Keratinocyte (primary cell): ENCODE results near the gene LRRTM1. TPM values are rescaled to one million over a fixed set of nuclear protein-coding genes. Genes with fewer than 3 reads are reported as not detected.

ENCODE experiments used
- DNase-seq: peaks from one replicate; pipeline ENCODE4 v3.0.0-alpha.2; 2011; ENCODE audit warnings: low read depth, missing footprints, low spot score
- FAIRE-seq: peaks from 2 replicates; lab custom pipeline; 2011; peaks lifted over from hg19 to GRCh38; lab: Jason Lieb, UNC
- H2AFZ ChIP-seq: 2 replicates; pipeline ENCODE4 v1.6.0; 2012; ENCODE audit warnings: low read length, control low read depth, inconsistent platforms; ENCODE audit not compliant: control insufficient read depth
- H3K27ac ChIP-seq: 2 replicates; pipeline ENCODE4 v1.5.1; 2011; ENCODE audit warnings: low read length; ENCODE audit not compliant: control insufficient read depth, insufficient read depth
- H3K27me3 ChIP-seq: 3 replicates; pipeline ENCODE4 v1.6.0; 2011; ENCODE audit warnings: low read length; ENCODE audit not compliant: control insufficient read depth, insufficient read depth; ENCODE audit errors: extremely low read depth
- H3K36me3 ChIP-seq, 2 experiments: 2 replicates in 1 of 2; 3 replicates in 1 of 2; pipeline ENCODE4 v1.5.1; 2011; ENCODE audit warnings: low read length in 2 of 2, mild to moderate bottlenecking in 1 of 2; ENCODE audit not compliant: control insufficient read depth in 2 of 2, insufficient read depth in 2 of 2; ENCODE audit errors: extremely low read depth in 1 of 2
- H3K4me1 ChIP-seq: 3 replicates; pipeline ENCODE4 v1.5.1; 2011; ENCODE audit warnings: low read length; ENCODE audit not compliant: control insufficient read depth, insufficient read depth; ENCODE audit errors: extremely low read depth
- H3K4me2 ChIP-seq: 3 replicates; pipeline ENCODE4 v1.6.0; 2011; ENCODE audit warnings: low read depth, low read length; ENCODE audit not compliant: control insufficient read depth, insufficient read depth; ENCODE audit errors: extremely low read depth
- H3K4me3 ChIP-seq, 3 experiments: fragments of 200-600 bp in 1 of 3; sonication (generic) in 1 of 3; 2 replicates in 2 of 3; 3 replicates in 1 of 3; pipeline ENCODE4 v1.5.1; 2011 to 2016; ENCODE audit warnings: low read length in 3 of 3, mild to moderate bottlenecking in 3 of 3, control low read depth in 2 of 3, inconsistent platforms in 1 of 3, low read depth in 1 of 3, mixed read lengths in 1 of 3, mixed run types in 1 of 3, moderate library complexity in 1 of 3; ENCODE audit not compliant: control insufficient read depth in 2 of 3, insufficient read depth in 2 of 3; ENCODE audit errors: extremely low read depth in 1 of 3
- H3K79me2 ChIP-seq: 2 replicates; pipeline ENCODE4 v1.6.0; 2012; ENCODE audit warnings: low read length; ENCODE audit not compliant: control insufficient read depth, insufficient read depth
- H3K9ac ChIP-seq: 3 replicates; pipeline ENCODE4 v1.6.0; 2011; ENCODE audit warnings: low read length; ENCODE audit not compliant: control insufficient read depth, insufficient read depth; ENCODE audit errors: extremely low read depth
- H3K9me1 ChIP-seq: 3 replicates; pipeline ENCODE4 v1.6.0; 2011; ENCODE audit warnings: low read length; ENCODE audit not compliant: control insufficient read depth, insufficient read depth; ENCODE audit errors: extremely low read depth
- H3K9me3 ChIP-seq: 2 replicates; pipeline ENCODE4 v1.5.1; 2012; ENCODE audit warnings: low read depth, low read length; ENCODE audit not compliant: control insufficient read depth
- H4K20me1 ChIP-seq: 3 replicates; pipeline ENCODE4 v1.6.0; 2011; ENCODE audit warnings: low read length; ENCODE audit not compliant: control insufficient read depth, insufficient read depth; ENCODE audit errors: extremely low read depth
- EZH2 ChIP-seq: IDR thresholded peaks from one replicate; pipeline ENCODE4 v1.6.1; 2012; ENCODE audit warnings: inconsistent platforms, mild to moderate bottlenecking, low read length, moderate library complexity
- dilution Hi-C: fragments of 300-500 bp; cut with MboI; formaldehyde crosslinking; loops from one replicate; pipeline ENCODE4 v1.7.0; 2020; ENCODE audit warnings: low sequenced_read_pairs; ENCODE audit not compliant: extremely low pct_ligation_motif_present
- polyA plus RNA-seq, 5 experiments: library from polyadenylated mRNA; depleted of rRNA in 3 of 5; stranded (reverse) in 3 of 5; stranded (forward) in 1 of 5; unstranded in 1 of 5; fragments of >200 nt; gene quantifications; 1 replicate in 1 of 5; 2 replicates in 3 of 5; 3 replicates in 1 of 5; pipeline versions ENCODE4 v1.2.1 to v1.2.3, GENCODE V29; 2011 to 2012; ENCODE audit warnings: missing spikeins in 2 of 5, low read depth in 1 of 5, low replicate concordance in 1 of 5
- TF ChIP-seq, protein P1 (sequence below), 3 experiments: IDR thresholded peaks in 1 of 3; conservative IDR thresholded peaks in 1 of 3; optimal IDR thresholded peaks in 1 of 3; 2 replicates in 2 of 3; 3 replicates in 1 of 3; pipeline versions ENCODE3 to v1.5.1; 2011; ENCODE audit warnings: low read length in 3 of 3, mild to moderate bottlenecking in 3 of 3, moderate library complexity in 2 of 3, control low read depth in 1 of 3, inconsistent platforms in 1 of 3; ENCODE audit not compliant: insufficient read depth in 2 of 3; ENCODE audit errors: extremely low read depth in 1 of 3

The LRRTM1 gene
- polyA plus RNA-seq, 1 donor (not counting 4 experiments of a cell fraction or from before 2014, with no cell fraction given) = not detected

DNA sequence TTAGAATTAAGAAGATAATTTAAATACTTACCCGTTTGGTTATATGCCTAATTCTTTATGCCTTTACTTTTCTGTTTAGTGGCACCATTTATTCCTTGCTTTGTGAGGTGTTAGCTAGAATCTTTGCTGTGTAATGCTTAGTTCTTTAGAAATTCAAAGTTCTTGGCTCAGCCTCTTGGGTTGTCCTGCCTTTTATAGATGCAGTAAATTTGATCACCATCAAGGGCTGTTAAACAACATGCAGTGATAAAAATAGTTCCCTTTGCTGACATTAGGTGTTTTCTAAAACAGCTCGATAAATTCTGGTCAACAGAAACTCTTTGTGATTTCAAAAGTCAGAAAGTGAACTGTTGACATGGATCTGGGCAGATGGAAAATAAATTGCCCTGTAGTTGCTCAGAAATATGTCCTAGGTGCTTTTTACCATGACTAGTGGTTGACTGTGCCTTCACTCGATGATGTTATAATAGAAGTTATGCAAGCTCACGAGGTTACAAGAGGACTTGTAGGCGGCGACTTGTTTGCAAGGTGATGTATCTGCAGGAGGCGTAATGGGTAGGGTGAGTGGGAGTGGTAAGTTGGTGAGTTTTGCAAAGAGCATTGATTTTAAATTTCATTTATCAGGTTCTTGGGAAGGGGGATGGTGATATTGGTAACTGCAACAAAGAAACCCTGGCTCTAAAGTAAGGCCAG lies 52.1 kb downstream of the LRRTM1 start:
- H3K4me2 ChIP-seq = no peak overlapping the region
- no peaks in the 10 kb centered on the region for H3K36me3 ChIP-seq
- no peak for FAIRE-seq
- no peaks in the 10 kb centered on the region for H3K4me1 ChIP-seq
- H3K9me1 ChIP-seq = no peaks in the 10 kb centered on the region
- no peaks in the 10 kb centered on the region for H4K20me1 ChIP-seq
- H3K27me3 ChIP-seq = no peaks in the 10 kb centered on the region
- dilution Hi-C loops = no loop called here
- no peak for DNase-seq
- H3K9me3 ChIP-seq = no peaks in the 10 kb centered on the region
- H3K79me2 ChIP-seq = no peaks in the 10 kb centered on the region
- no peak overlapping the region for H3K4me3 ChIP-seq
- H2AFZ ChIP-seq = no peak overlapping the region
- no peak for TF ChIP-seq EZH2
- TF ChIP-seq, protein P1, sequence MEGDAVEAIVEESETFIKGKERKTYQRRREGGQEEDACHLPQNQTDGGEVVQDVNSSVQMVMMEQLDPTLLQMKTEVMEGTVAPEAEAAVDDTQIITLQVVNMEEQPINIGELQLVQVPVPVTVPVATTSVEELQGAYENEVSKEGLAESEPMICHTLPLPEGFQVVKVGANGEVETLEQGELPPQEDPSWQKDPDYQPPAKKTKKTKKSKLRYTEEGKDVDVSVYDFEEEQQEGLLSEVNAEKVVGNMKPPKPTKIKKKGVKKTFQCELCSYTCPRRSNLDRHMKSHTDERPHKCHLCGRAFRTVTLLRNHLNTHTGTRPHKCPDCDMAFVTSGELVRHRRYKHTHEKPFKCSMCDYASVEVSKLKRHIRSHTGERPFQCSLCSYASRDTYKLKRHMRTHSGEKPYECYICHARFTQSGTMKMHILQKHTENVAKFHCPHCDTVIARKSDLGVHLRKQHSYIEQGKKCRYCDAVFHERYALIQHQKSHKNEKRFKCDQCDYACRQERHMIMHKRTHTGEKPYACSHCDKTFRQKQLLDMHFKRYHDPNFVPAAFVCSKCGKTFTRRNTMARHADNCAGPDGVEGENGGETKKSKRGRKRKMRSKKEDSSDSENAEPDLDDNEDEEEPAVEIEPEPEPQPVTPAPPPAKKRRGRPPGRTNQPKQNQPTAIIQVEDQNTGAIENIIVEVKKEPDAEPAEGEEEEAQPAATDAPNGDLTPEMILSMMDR (optimal IDR thresholded peaks at IDR 0.05 in 1 of 3, IDR thresholded peaks at IDR 0.05 in 1 of 3, conservative IDR thresholded peaks at IDR 0.05 in 1 of 3; ENCODE audit: extremely low read depth in 1 of 3, insufficient read depth in 2 of 3, low read length in 3 of 3) = no peak
- no peak overlapping the region for H3K27ac ChIP-seq
- no peak overlapping the region for H3K9ac ChIP-seq
